ENCODE data around the gene MACROD2. TPM values are rescaled to one million over a fixed set of nuclear protein-coding genes. Genes with fewer than 3 reads are reported as not detected.

The MACROD2 gene
- total and polyA plus RNA-seq, 4 donors, result 0.66 to 10.5 (median 3.3) TPM

DNA sequence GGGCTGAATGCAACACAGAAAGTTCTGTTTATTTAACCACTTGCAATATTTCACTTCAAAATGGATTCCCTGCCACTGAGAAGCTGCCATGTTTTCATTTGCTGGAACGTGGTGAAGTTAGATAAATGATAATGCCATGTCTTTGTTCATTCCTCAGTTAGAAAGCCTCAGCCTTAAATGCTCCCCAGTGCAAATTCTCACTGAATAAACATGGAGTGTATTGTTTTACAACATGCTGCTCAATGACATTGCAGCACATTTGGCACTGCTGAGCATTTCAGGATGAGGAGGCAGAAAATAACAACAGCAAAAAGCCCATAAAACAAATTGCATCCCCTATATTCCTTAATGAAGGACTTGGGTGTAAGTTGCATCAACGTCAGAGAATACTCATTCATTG lies 1255.9 kb downstream of the MACROD2 start:
- no peaks in the 10 kb centered on the region for H3K4me1 ChIP-seq (ENCODE audit: control insufficient read depth in 4 of 4, insufficient read depth in 4 of 4, low read length in 3 of 4)
- no peak overlapping the region for H3K27ac ChIP-seq (ENCODE audit: low read depth in 1 of 2, low read length in 2 of 2)
- WGBS, result 41% methylated on average over 2 of the region's 2 CpGs
- TF ChIP-seq, protein P1, sequence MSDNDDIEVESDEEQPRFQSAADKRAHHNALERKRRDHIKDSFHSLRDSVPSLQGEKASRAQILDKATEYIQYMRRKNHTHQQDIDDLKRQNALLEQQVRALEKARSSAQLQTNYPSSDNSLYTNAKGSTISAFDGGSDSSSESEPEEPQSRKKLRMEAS (IDR thresholded peaks at IDR 0.05), result no peak
- TF ChIP-seq SP1 (IDR thresholded peaks at IDR 0.05) (no peak), JUND (IDR thresholded peaks at IDR 0.05) (no peak), EGR1 (IDR thresholded peaks at IDR 0.05; ENCODE audit: low read depth in 2 of 2) (no peak), RAD21 (IDR thresholded peaks at IDR 0.05) (no peak), HNF4G (IDR thresholded peaks at IDR 0.05) (no peak), YY1 (IDR thresholded peaks at IDR 0.05) (no peak), RXRA (IDR thresholded peaks at IDR 0.05) (no peak), FOXA1 (IDR thresholded peaks at IDR 0.05) (no peak)
- TF ChIP-seq, protein P2, sequence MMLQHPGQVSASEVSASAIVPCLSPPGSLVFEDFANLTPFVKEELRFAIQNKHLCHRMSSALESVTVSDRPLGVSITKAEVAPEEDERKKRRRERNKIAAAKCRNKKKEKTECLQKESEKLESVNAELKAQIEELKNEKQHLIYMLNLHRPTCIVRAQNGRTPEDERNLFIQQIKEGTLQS (IDR thresholded peaks at IDR 0.05), result no peak
- TF ChIP-seq, protein P3, sequence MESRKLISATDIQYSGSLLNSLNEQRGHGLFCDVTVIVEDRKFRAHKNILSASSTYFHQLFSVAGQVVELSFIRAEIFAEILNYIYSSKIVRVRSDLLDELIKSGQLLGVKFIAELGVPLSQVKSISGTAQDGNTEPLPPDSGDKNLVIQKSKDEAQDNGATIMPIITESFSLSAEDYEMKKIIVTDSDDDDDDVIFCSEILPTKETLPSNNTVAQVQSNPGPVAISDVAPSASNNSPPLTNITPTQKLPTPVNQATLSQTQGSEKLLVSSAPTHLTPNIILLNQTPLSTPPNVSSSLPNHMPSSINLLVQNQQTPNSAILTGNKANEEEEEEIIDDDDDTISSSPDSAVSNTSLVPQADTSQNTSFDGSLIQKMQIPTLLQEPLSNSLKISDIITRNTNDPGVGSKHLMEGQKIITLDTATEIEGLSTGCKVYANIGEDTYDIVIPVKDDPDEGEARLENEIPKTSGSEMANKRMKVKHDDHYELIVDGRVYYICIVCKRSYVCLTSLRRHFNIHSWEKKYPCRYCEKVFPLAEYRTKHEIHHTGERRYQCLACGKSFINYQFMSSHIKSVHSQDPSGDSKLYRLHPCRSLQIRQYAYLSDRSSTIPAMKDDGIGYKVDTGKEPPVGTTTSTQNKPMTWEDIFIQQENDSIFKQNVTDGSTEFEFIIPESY (IDR thresholded peaks at IDR 0.05), result no peak
- no peaks in the 10 kb centered on the region for H3K9me3 ChIP-seq (ENCODE audit: control insufficient read depth in 4 of 4, low read length in 3 of 4)
- H3K27me3 ChIP-seq (ENCODE audit: control insufficient read depth in 4 of 4, insufficient read depth in 4 of 4, low read length in 3 of 4), result no peaks in the 10 kb centered on the region
- no peak for DNase-seq (ENCODE audit: low spot score)
- no peak overlapping the region for H3K9ac ChIP-seq (ENCODE audit: low read depth in 1 of 2, low read length in 2 of 2)
- H3K4me3 ChIP-seq (ENCODE audit: low read depth in 1 of 3, low read length in 3 of 3), result no peak overlapping the region
- H3K36me3 ChIP-seq (ENCODE audit: control insufficient read depth in 4 of 4, insufficient read depth in 3 of 4, low read depth in 1 of 4, low read length in 3 of 4), result no peaks in the 10 kb centered on the region

DNA sequence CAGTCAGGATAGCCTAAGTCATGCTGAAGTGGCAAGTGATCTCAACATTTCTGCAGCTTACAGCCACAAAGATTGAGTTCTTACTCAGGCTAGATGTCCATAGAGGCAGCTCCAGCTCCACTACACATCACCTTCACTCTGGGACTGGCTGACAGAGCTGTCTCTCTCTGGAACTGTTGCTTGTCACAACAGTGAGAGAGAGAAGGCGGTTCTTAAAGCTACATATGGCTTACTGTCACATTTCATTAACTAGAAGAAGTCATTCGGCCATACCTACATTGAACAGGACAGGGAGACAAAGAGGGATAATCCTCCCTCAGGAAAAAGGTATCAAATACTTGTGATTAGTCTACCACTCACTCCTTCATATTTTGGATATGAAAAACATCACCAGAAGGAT lies 1257.0 kb downstream of the MACROD2 start:
- 87% methylated on average over 2 of the region's 2 CpGs for WGBS
- no peak overlapping the region for H3K4me3 ChIP-seq (ENCODE audit: low read depth in 1 of 3, low read length in 3 of 3)
- no peaks in the 10 kb centered on the region for H3K4me1 ChIP-seq (ENCODE audit: control insufficient read depth in 4 of 4, insufficient read depth in 4 of 4, low read length in 3 of 4)
- H3K36me3 ChIP-seq (ENCODE audit: control insufficient read depth in 4 of 4, insufficient read depth in 3 of 4, low read depth in 1 of 4, low read length in 3 of 4), result no peaks in the 10 kb centered on the region
- no peaks in the 10 kb centered on the region for H3K27me3 ChIP-seq (ENCODE audit: control insufficient read depth in 4 of 4, insufficient read depth in 4 of 4, low read length in 3 of 4)
- TF ChIP-seq FOXA2 (IDR thresholded peaks at IDR 0.05) (no peak), HNF4A (conservative IDR thresholded peaks at IDR 0.05) (no peak), RXRA (IDR thresholded peaks at IDR 0.05) (no peak), RAD21 (IDR thresholded peaks at IDR 0.05) (no peak), NR2F2 (IDR thresholded peaks at IDR 0.05) (no peak), EGR1 (IDR thresholded peaks at IDR 0.05; ENCODE audit: low read depth in 2 of 2) (no peak), SP1 (IDR thresholded peaks at IDR 0.05) (no peak), GABPA (IDR thresholded peaks at IDR 0.05 in 1 of 2, conservative IDR thresholded peaks at IDR 0.05 in 1 of 2) (no peak), FOXA1 (IDR thresholded peaks at IDR 0.05) (no peak)
- TF ChIP-seq, protein P3 (IDR thresholded peaks at IDR 0.05), result no peak
- TF ChIP-seq, protein P4, sequence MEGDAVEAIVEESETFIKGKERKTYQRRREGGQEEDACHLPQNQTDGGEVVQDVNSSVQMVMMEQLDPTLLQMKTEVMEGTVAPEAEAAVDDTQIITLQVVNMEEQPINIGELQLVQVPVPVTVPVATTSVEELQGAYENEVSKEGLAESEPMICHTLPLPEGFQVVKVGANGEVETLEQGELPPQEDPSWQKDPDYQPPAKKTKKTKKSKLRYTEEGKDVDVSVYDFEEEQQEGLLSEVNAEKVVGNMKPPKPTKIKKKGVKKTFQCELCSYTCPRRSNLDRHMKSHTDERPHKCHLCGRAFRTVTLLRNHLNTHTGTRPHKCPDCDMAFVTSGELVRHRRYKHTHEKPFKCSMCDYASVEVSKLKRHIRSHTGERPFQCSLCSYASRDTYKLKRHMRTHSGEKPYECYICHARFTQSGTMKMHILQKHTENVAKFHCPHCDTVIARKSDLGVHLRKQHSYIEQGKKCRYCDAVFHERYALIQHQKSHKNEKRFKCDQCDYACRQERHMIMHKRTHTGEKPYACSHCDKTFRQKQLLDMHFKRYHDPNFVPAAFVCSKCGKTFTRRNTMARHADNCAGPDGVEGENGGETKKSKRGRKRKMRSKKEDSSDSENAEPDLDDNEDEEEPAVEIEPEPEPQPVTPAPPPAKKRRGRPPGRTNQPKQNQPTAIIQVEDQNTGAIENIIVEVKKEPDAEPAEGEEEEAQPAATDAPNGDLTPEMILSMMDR (IDR thresholded peaks at IDR 0.05; ENCODE audit: low read depth, low read length, missing input control), result no peak
- DNase-seq (ENCODE audit: low spot score), result no peak
- H3K9me3 ChIP-seq (ENCODE audit: control insufficient read depth in 4 of 4, low read length in 3 of 4), result no peaks in the 10 kb centered on the region
- no peak overlapping the region for H3K27ac ChIP-seq (ENCODE audit: low read depth in 1 of 2, low read length in 2 of 2)
- H3K9ac ChIP-seq (ENCODE audit: low read depth in 1 of 2, low read length in 2 of 2), result no peak overlapping the region

Measured in liver (tissue), 9 donors.